Lower lobe of right lung (tissue), 2 donors: ENCODE data around the gene EMP3. TPM values are rescaled to one million over a fixed set of nuclear protein-coding genes. Genes with fewer than 3 reads are reported as not detected.

ENCODE experiments used
- ATAC-seq, 2 donors: fragments of 200-7000 bp; cut with Tn5 transposase; one replicate each; pipeline ENCODE4 v1.9.1; 2020 to 2022; ENCODE audit warnings: mild to moderate bottlenecking in 2 of 2, moderate library complexity in 2 of 2
- DNase-seq: peaks from one replicate; pipeline ENCODE4 v3.0.0-alpha.2; 2020
- H3K27ac ChIP-seq: fragments of 200-600 bp; one replicate; pipeline ENCODE4 v1.8.0; 2022
- H3K27me3 ChIP-seq: fragments of 200-600 bp; one replicate; pipeline ENCODE4 v1.8.0; 2022; ENCODE audit warnings: low read depth
- H3K36me3 ChIP-seq: fragments of 200-600 bp; one replicate; pipeline ENCODE4 v1.8.0; 2022; ENCODE audit warnings: mild to moderate bottlenecking
- H3K4me1 ChIP-seq: fragments of 200-600 bp; one replicate; pipeline ENCODE4 v1.8.0; 2022
- H3K4me3 ChIP-seq: fragments of 200-600 bp; one replicate; pipeline ENCODE4 v1.8.0; 2022; ENCODE audit warnings: mild to moderate bottlenecking
- H3K9me3 ChIP-seq: fragments of 200-600 bp; one replicate; pipeline ENCODE4 v1.8.0; 2022
- intact Hi-C: fragments of 100-400 bp; cut with DNase I; formaldehyde crosslinking; loops from one replicate; pipeline ENCODE4 v1.11.0; 2022
- total RNA-seq: library from RNA; stranded (reverse); fragmentation: NEBNext Ultra II Directional; extraction: Animal tissue kit (Norgen Biotek cat#: 25700); gene quantifications from one replicate; pipeline ENCODE4 v1.2.1, GENCODE V29; 2021
- TF ChIP-seq, protein P1 (sequence below): fragments of 200-600 bp; IDR thresholded peaks from one replicate; pipeline ENCODE4 v1.8.0; 2022; ENCODE audit warnings: antibody characterized with exemption, mild to moderate bottlenecking
- donor health status: DM: no; HTN: yes; CAD: no; lungs with severe emphysema.

Gene EMP3
- total RNA-seq, 1 donor from 2014 or later = 123 TPM

- peaks cover 76% of the 10 kb centered on the region for H3K4me1 ChIP-seq
- TF ChIP-seq, protein P1, sequence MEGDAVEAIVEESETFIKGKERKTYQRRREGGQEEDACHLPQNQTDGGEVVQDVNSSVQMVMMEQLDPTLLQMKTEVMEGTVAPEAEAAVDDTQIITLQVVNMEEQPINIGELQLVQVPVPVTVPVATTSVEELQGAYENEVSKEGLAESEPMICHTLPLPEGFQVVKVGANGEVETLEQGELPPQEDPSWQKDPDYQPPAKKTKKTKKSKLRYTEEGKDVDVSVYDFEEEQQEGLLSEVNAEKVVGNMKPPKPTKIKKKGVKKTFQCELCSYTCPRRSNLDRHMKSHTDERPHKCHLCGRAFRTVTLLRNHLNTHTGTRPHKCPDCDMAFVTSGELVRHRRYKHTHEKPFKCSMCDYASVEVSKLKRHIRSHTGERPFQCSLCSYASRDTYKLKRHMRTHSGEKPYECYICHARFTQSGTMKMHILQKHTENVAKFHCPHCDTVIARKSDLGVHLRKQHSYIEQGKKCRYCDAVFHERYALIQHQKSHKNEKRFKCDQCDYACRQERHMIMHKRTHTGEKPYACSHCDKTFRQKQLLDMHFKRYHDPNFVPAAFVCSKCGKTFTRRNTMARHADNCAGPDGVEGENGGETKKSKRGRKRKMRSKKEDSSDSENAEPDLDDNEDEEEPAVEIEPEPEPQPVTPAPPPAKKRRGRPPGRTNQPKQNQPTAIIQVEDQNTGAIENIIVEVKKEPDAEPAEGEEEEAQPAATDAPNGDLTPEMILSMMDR = no peak
- H3K27me3 ChIP-seq = no peaks in the 10 kb centered on the region
- H3K36me3 ChIP-seq = peaks cover 19% of the 10 kb centered on the region
- peak overlapping the region; percentile 81 for H3K27ac ChIP-seq
- H3K9me3 ChIP-seq = no peaks in the 10 kb centered on the region
- DNase-seq (no peak), ATAC-seq (no peak)
- intact Hi-C loops = no loop called here
- peak overlapping the region; percentile 57 for H3K4me3 ChIP-seq
Observed at GRCh38 chr19:48329167-48329891, 4.0 kb downstream of the EMP3 start.

GRCh38 chr19:48330012-48330681, 4.8 kb downstream of the EMP3 start:
- peaks cover 19% of the 10 kb centered on the region for H3K36me3 ChIP-seq
- peak overlapping the region; percentile 81 for H3K27ac ChIP-seq
- no peaks in the 10 kb centered on the region for H3K27me3 ChIP-seq
- intact Hi-C loops = no loop called here
- DNase-seq (peak; percentile 87), ATAC-seq (peak; percentile 64 to 67)
- H3K9me3 ChIP-seq = no peaks in the 10 kb centered on the region
- H3K4me3 ChIP-seq = peak overlapping the region; percentile 57
- TF ChIP-seq, protein P1 = no peak
- peaks cover 68% of the 10 kb centered on the region for H3K4me1 ChIP-seq

DNA sequence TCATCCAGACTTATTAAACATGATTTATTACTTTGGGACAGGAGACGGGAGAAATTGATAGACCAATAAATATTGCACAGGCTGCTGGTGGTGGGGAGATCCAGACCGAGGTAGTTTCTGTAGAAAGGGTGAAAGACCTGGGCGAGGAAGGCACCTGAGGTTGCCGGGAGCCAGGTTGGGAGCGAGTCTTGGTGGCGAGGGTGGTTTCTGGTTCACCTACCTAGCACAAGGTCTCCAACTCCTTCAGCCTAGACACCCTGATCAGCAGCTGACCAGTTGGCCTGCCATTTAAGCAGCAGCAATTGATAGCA, 7.0 kb downstream of the EMP3 start:
- TF ChIP-seq, protein P1 = no peak
- H3K4me1 ChIP-seq = peaks cover 50% of the 10 kb centered on the region
- H3K27me3 ChIP-seq = no peaks in the 10 kb centered on the region
- no peaks in the 10 kb centered on the region for H3K9me3 ChIP-seq
- intact Hi-C loops = no loop called here
- DNase-seq (no peak), ATAC-seq (no peak)
- peaks cover 19% of the 10 kb centered on the region for H3K36me3 ChIP-seq
- peak overlapping the region; percentile 93 for H3K27ac ChIP-seq
- peak overlapping the region; percentile 63 for H3K4me3 ChIP-seq

- no peaks in the 10 kb centered on the region for H3K27me3 ChIP-seq
- peak overlapping the region; percentile 63 for H3K4me3 ChIP-seq
- H3K36me3 ChIP-seq = peaks cover 19% of the 10 kb centered on the region
- H3K9me3 ChIP-seq = no peaks in the 10 kb centered on the region
- peaks cover 44% of the 10 kb centered on the region for H3K4me1 ChIP-seq
- H3K27ac ChIP-seq = peak overlapping the region; percentile 93
- ATAC-seq = peak; percentile 88 to 90
- DNase-seq = peak; percentile 96
- TF ChIP-seq, protein P1 = no peak
- intact Hi-C loops = no loop called here
Observed at GRCh38 chr19:48332662-48333466, 7.5 kb downstream of the EMP3 start.

DNA sequence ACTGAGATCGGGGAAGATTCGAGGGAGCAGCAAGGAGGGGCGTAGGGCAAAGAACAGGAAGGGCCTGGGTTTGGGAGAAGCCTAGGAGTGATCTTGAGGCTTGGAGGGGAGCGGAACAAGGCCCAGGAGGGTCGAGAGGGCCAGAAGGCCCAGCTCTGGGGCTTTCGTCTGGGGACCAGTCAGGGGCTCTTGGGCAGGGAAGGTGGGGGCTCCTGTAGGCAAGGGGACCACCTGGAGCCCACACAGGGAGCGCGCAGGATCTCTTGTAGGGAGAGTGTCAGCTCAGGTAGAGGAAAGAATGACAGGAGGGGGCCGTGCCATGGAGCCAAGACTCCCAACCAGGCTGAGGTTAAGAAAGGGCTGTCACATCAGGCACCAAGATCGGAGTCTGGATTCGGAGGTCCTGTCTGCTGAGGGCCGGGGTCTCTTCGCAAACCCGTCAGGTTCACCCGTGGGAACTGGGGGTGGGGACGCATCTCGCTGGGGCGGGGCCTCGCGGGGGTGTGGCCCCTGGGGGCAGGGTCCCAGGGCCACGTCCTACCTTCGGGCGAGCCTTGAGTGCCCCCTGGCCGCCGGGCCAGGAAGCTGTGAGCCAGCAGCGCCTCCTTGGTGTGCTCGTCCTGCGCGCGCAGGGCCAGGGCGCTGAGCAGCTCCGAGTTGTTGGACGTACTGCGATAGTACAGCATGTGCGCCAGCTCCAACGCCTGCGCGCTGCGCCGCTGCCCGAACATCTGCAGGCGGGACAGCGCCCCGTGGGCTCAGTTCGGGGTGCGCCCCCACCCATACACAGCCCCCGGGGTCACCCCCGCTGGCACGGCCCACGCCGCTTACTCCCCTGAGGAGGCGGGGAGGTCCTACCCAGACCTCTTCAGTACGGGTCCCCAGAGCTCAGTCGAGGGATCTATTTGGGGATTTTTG, 8.4 kb downstream of the EMP3 start:
- Histone ChIP-seq H3K4me1 (peaks cover 40% of the 10 kb centered on the region), H3K4me3 (peak overlapping the region; percentile 63), H3K27me3 (no peaks in the 10 kb centered on the region), H3K36me3 (peaks cover 15% of the 10 kb centered on the region), H3K27ac (peak overlapping the region; percentile 93), H3K9me3 (no peaks in the 10 kb centered on the region)
- ATAC-seq = peak; percentile 91 to 94
- DNase-seq = peak; percentile 96
- TF ChIP-seq, protein P1 = peak; percentile 89
- intact Hi-C loops = no loop called here
